Esophagus squamous epithelium (tissue), 5 donors: Measurements from ENCODE around the gene ZFYVE28. TPM values are rescaled to one million over a fixed set of nuclear protein-coding genes. Genes with fewer than 3 reads are reported as not detected.

ENCODE experiments used
- DNase-seq: peaks from one replicate; lab custom pipeline; 2025; lab: John Stamatoyannopoulos, UW
- H3K27ac ChIP-seq, 4 donors: fragments of 200-600 bp; sonication (generic); one replicate each; pipeline ENCODE4 v1.5.1; 2016 to 2019; ENCODE audit warnings: mild to moderate bottlenecking in 1 of 4
- H3K27me3 ChIP-seq, 4 donors: fragments of 200-600 bp; sonication (generic); 1 replicate in 3 of 4; 2 replicates in 1 of 4; pipeline versions ENCODE4 v1.5.1 to v1.6.0; 2017 to 2021; ENCODE audit warnings: antibody characterized with exemption in 1 of 4
- H3K36me3 ChIP-seq, 3 donors: fragments of 200-600 bp; sonication (generic); one replicate each; pipeline ENCODE4 v1.5.1; 2016 to 2019
- H3K4me1 ChIP-seq, 3 donors: fragments of 200-600 bp; sonication (generic); one replicate each; pipeline ENCODE4 v1.5.1; 2017 to 2019
- H3K4me3 ChIP-seq, 4 donors: fragments of 200-600 bp; sonication (generic); 1 replicate in 3 of 4; 2 replicates in 1 of 4; pipeline ENCODE4 v1.5.1; 2016 to 2019; ENCODE audit warnings: mild to moderate bottlenecking in 2 of 4, moderate library complexity in 1 of 4
- H3K9me3 ChIP-seq, 3 donors: fragments of 200-600 bp; sonication (generic); one replicate each; pipeline ENCODE4 v1.5.1; 2016 to 2019
- POLR2A ChIP-seq, 4 donors: fragments of 450-650 bp; IDR thresholded peaks; one replicate each; pipeline ENCODE4 v1.6.1; 2017; ENCODE audit warnings: antibody characterized with exemption in 4 of 4, mild to moderate bottlenecking in 4 of 4, moderate library complexity in 3 of 4
- WGBS, 2 donors: methylation state at CpG; one replicate each; pipeline ENCODE4 v1.1.5; 2018; 5-methylcytosine and 5-hydroxymethylcytosine counted together
- intact Hi-C: fragments of 100-400 bp; cut with DNase I; formaldehyde crosslinking; loops from one replicate; pipeline ENCODE4 v1.15.0; 2022
- total RNA-seq, 4 donors: library from RNA; depleted of rRNA; stranded (reverse); fragments of >200 nt; gene quantifications; one replicate each; pipeline ENCODE4 v1.1.0, GENCODE V29; 2016
- TF ChIP-seq, protein P1 (sequence below), 6 experiments: fragments of 450-650 bp in 4 of 6; fragments of 200-600 bp in 2 of 6; sonication (generic) in 2 of 6; IDR thresholded peaks; one replicate each; pipeline ENCODE4 v1.5.1; 2016 to 2019; ENCODE audit warnings: antibody characterized with exemption in 6 of 6, mild to moderate bottlenecking in 4 of 6, moderate library complexity in 4 of 6
- donor health status: DM: yes; HTN: yes; CAD: no.

Gene ZFYVE28
- total RNA-seq, 4 donors from 2014 or later: 5.1 to 8.5 (median 8.2) TPM

DNA sequence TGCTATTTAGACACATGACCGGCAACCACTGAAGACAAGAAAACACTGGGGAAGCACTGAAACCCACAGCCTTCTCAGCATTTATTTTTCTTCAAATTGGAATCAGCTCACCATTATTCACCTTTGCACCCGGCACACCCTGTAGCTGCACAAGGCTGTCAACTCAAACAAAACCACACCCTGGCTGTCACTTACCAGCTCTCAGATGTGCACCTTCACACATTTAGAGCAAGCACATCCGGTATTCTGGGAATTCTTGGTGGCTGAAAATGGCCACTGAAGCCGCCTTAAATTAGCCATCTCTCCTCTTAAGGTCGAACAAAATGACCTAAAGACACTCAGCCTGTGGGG lies 5.9 kb downstream of the ZFYVE28 start:
- Histone ChIP-seq H3K36me3 (no peaks in the 10 kb centered on the region), H3K9me3 (no peaks in the 10 kb centered on the region), H3K4me1 (peaks cover 28 to 56% (median 40%) of the 10 kb centered on the region in 3 donors), H3K4me3 (peak overlapping the region in 3 of 4 donors; percentile 26 to 60 (median 29)), H3K27ac (peak overlapping the region; percentile 77 to 91 (median 84)), H3K27me3 (peaks cover 0 to 22% (median 0%) of the 10 kb centered on the region in 4 donors)
- DNase-seq: no peak
- TF ChIP-seq, protein P1, sequence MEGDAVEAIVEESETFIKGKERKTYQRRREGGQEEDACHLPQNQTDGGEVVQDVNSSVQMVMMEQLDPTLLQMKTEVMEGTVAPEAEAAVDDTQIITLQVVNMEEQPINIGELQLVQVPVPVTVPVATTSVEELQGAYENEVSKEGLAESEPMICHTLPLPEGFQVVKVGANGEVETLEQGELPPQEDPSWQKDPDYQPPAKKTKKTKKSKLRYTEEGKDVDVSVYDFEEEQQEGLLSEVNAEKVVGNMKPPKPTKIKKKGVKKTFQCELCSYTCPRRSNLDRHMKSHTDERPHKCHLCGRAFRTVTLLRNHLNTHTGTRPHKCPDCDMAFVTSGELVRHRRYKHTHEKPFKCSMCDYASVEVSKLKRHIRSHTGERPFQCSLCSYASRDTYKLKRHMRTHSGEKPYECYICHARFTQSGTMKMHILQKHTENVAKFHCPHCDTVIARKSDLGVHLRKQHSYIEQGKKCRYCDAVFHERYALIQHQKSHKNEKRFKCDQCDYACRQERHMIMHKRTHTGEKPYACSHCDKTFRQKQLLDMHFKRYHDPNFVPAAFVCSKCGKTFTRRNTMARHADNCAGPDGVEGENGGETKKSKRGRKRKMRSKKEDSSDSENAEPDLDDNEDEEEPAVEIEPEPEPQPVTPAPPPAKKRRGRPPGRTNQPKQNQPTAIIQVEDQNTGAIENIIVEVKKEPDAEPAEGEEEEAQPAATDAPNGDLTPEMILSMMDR (IDR thresholded peaks at IDR 0.05): no peak
- no peak for TF ChIP-seq POLR2A (IDR thresholded peaks at IDR 0.05)
- 29 to 33% methylated on average over 4 to 5 of the region's 5 CpGs for WGBS, 2 donors
- intact Hi-C loops: loop anchor here (10.0 kb wide), 1 partner anchor 158 kb away; no protein-coding TSS in a partner anchor

DNA sequence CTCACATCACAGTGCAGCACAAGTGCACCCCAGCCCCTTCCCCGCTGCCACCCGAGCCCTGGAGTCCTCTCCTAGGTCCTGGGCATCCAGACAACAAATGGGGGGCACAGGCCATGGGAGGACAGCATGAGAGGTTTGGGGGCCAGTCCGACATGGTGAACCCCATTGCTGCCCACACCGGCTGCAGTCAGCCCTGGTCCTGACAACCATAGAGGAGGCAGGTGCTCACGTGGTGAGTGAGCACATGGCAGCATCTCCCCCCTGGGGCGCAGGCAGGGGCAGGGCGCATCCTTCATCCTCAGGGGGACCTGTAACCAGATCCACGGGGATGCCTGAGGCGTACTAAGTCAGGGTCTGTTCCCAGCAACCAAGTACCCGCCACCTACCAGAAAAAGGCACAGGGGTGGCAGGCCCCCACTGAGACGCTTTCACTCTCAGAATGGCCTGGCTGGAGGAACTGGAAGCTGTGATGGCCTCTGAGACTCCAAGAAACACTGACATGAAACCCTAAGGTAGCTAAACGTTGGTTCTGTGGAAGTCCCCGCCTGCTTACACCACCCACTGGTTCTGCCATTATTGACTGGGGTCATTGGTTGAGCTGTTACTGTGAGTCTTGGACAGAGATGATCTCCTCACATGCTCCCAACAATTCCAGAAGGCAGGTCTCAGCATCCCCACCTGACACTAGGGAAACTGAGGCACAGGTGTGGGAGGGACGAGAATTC lies 6.5 kb downstream of the ZFYVE28 start:
- Histone ChIP-seq H3K4me3 (peak overlapping the region in 2 of 4 donors; percentile 29 to 60), H3K36me3 (no peaks in the 10 kb centered on the region), H3K4me1 (peaks cover 22 to 50% (median 40%) of the 10 kb centered on the region in 3 donors), H3K9me3 (no peaks in the 10 kb centered on the region), H3K27ac (peak overlapping the region; percentile 77 to 91 (median 84)), H3K27me3 (peaks cover 0 to 17% (median 0%) of the 10 kb centered on the region in 4 donors)
- no peak for DNase-seq
- 69 to 81% methylated on average over 5 to 6 of the region's 14 CpGs for WGBS, 2 donors
- TF ChIP-seq, protein P1 (IDR thresholded peaks at IDR 0.05): no peak
- TF ChIP-seq POLR2A (IDR thresholded peaks at IDR 0.05): no peak
- intact Hi-C loops: loop anchor here (10.0 kb wide), 1 partner anchor 157 kb away; no protein-coding TSS in a partner anchor

DNA sequence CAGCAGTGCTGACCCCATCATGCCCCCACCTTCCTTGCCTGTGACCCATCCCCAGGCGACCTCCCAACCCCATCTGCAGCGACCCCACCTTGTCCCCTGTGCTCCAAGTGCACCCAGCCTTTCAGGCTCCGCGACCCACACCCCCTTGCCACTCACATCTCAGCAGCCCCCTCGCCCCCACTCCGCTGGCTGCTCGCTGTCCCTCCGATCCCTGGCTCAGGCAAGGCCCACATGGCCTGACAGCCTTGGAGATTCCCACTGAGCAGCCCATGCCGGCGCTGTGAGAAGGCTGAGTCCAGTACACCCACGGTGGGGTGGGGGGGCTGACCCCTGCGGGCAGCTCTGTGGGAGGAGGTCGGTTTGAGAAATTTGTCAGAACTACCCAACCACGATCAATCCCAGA lies 9.1 kb downstream of the ZFYVE28 start:
- no peak for DNase-seq

GRCh38 chr4:2408976-2409375 lies 9.5 kb downstream of the ZFYVE28 start:
- no peaks in the 10 kb centered on the region for H3K36me3 ChIP-seq
- H3K27ac ChIP-seq: no peak overlapping the region
- H3K27me3 ChIP-seq: no peaks in the 10 kb centered on the region
- H3K9me3 ChIP-seq: no peaks in the 10 kb centered on the region
- TF ChIP-seq, protein P1 (IDR thresholded peaks at IDR 0.05): no peak
- TF ChIP-seq POLR2A (IDR thresholded peaks at IDR 0.05): no peak
- H3K4me1 ChIP-seq: peaks cover 14 to 26% (median 24%) of the 10 kb centered on the region in 3 donors
- H3K4me3 ChIP-seq: no peak overlapping the region
- intact Hi-C loops: no loop called here
- no peak for DNase-seq
- WGBS, 2 donors: 68 to 79% methylated on average over 8 to 10 of the region's 10 CpGs

More for the DNA sequence above, 9.1 kb downstream of the ZFYVE28 start:
- Histone ChIP-seq H3K9me3 (no peaks in the 10 kb centered on the region), H3K4me1 (peaks cover 16 to 30% (median 28%) of the 10 kb centered on the region in 3 donors), H3K27me3 (no peaks in the 10 kb centered on the region), H3K36me3 (no peaks in the 10 kb centered on the region), H3K4me3 (no peak overlapping the region), H3K27ac (no peak overlapping the region)
- intact Hi-C loops: no loop called here
- TF ChIP-seq POLR2A (IDR thresholded peaks at IDR 0.05): no peak
- TF ChIP-seq, protein P1 (IDR thresholded peaks at IDR 0.05): no peak
- 74 to 85% methylated on average over 4 to 5 of the region's 14 CpGs for WGBS, 2 donors

DNA sequence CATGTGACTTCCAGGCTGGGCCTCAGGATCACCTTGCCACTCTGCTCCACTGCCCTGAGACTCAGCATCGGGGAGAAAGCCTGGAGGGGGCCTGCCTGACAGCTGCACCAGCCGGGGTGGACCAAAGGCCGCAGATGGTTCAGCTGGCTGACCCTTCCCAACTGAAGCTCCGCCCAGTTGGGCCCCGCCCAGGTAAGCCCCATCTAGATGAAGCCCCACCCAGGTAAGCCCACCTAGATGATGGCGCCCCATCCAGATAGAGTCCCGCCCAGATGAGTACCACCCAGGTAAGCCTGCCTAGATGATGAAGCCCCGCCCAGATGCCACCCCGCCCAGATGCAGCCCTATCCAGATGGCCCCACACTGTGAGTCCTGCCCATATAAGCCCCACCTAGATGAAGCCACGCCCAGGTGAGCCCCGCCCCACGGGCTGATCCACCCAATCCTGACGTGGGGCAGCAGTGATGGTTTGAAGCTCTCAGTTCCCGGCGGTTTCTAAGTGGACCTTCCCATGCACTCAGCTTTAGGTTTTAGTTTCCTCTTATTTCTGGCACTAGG lies 10.0 kb downstream of the ZFYVE28 start:
- intact Hi-C loops: no loop called here
- WGBS, 2 donors: 66 to 76% methylated on average over 5 to 11 of the region's 15 CpGs

More for the DNA sequence above, 10.0 kb downstream of the ZFYVE28 start:
- no peak for DNase-seq
- TF ChIP-seq, protein P1 (IDR thresholded peaks at IDR 0.05): no peak
- H3K36me3 ChIP-seq: no peaks in the 10 kb centered on the region
- H3K4me1 ChIP-seq: peaks cover 9 to 21% (median 19%) of the 10 kb centered on the region in 3 donors
- H3K9me3 ChIP-seq: no peaks in the 10 kb centered on the region
- H3K27ac ChIP-seq: no peak overlapping the region
- H3K27me3 ChIP-seq: no peaks in the 10 kb centered on the region
- no peak overlapping the region for H3K4me3 ChIP-seq
